ENCODE results near the gene TMEM182. TPM values are rescaled to one million over a fixed set of nuclear protein-coding genes. Genes with fewer than 3 reads are reported as not detected.
A peak's percentile ranks its signal among the peaks of the same experiment; 100 is the strongest.

The TMEM182 gene
- total RNA-seq, 4 donors from 2014 or later: 0.66 to 1.2 (median 0.80) TPM

GRCh38 chr2:102841107-102841840, 79.4 kb downstream of the TMEM182 start:
- no peak for ATAC-seq
- H3K27me3 ChIP-seq: no peaks in the 10 kb centered on the region
- H3K9me3 ChIP-seq: no peaks in the 10 kb centered on the region
- no peak for TF ChIP-seq POLR2AphosphoS5 (IDR thresholded peaks at IDR 0.05)
- TF ChIP-seq POLR2A (IDR thresholded peaks at IDR 0.05): no peak
- no peak for TF ChIP-seq EP300 (IDR thresholded peaks at IDR 0.05)
- peak in 2 of 4 experiments; percentile 5 to 51 for TF ChIP-seq CTCF (IDR thresholded peaks at IDR 0.05)
- 29 to 63% methylated on average over 3 to 4 of the region's 19 CpGs for WGBS, 2 donors (ENCODE audit: low coverage in 1 of 2)
- H3K4me1 ChIP-seq: peaks cover 0 to 5% (median 0%) of the 10 kb centered on the region in 3 donors
- no peak overlapping the region for H3K4me3 ChIP-seq
- H3K27ac ChIP-seq: no peak overlapping the region
- no peaks in the 10 kb centered on the region for H3K36me3 ChIP-seq

- no peak overlapping the region for H3K4me3 ChIP-seq
- TF ChIP-seq CTCF (IDR thresholded peaks at IDR 0.05) (no peak), POLR2AphosphoS5 (IDR thresholded peaks at IDR 0.05) (no peak), POLR2A (IDR thresholded peaks at IDR 0.05) (no peak)
- no peaks in the 10 kb centered on the region for H3K9me3 ChIP-seq
- peaks cover 6% of the 10 kb centered on the region for H3K27me3 ChIP-seq
- no peak overlapping the region for H3K27ac ChIP-seq
- H3K36me3 ChIP-seq: no peaks in the 10 kb centered on the region
- ATAC-seq: no peak
- peaks cover 0 to 12% (median 0%) of the 10 kb centered on the region in 3 donors for H3K4me1 ChIP-seq
- 39 to 75% methylated on average over 2 to 3 of the region's 4 CpGs for WGBS, 2 donors (ENCODE audit: low coverage in 1 of 2)
Measured at GRCh38 chr2:102843764-102844443, 82.1 kb downstream of the TMEM182 start.

GRCh38 chr2:102844911-102845310, 83.1 kb downstream of the TMEM182 start:
- Histone ChIP-seq H3K4me3 (no peak overlapping the region), H3K27ac (no peak overlapping the region), H3K9me3 (no peaks in the 10 kb centered on the region), H3K36me3 (no peaks in the 10 kb centered on the region), H3K27me3 (peaks cover 12% of the 10 kb centered on the region), H3K4me1 (peaks cover 0 to 10% (median 0%) of the 10 kb centered on the region in 3 donors)
- TF ChIP-seq POLR2AphosphoS5 (IDR thresholded peaks at IDR 0.05) (no peak), POLR2A (IDR thresholded peaks at IDR 0.05) (no peak), EP300 (IDR thresholded peaks at IDR 0.05) (no peak), CTCF (IDR thresholded peaks at IDR 0.05) (no peak)
- WGBS, 2 donors (ENCODE audit: low coverage in 1 of 2): 91 to 93% methylated on average over 3 of the region's 3 CpGs
- no peak for ATAC-seq

GRCh38 chr2:102848366-102848839, 86.6 kb downstream of the TMEM182 start:
- H3K4me3 ChIP-seq: peak overlapping the region in 1 of 2 donors; percentile 9
- peak; percentile 69 for ATAC-seq

More at GRCh38 chr2:102848366-102848839, 86.6 kb downstream of the TMEM182 start:
- H3K27ac ChIP-seq: no peak overlapping the region
- H3K9me3 ChIP-seq: no peaks in the 10 kb centered on the region
- no peaks in the 10 kb centered on the region for H3K36me3 ChIP-seq
- peaks cover 20% of the 10 kb centered on the region for H3K27me3 ChIP-seq
- peaks cover 0 to 9% (median 0%) of the 10 kb centered on the region in 3 donors for H3K4me1 ChIP-seq
- TF ChIP-seq EP300 (IDR thresholded peaks at IDR 0.05) (no peak), POLR2AphosphoS5 (IDR thresholded peaks at IDR 0.05) (no peak), POLR2A (IDR thresholded peaks at IDR 0.05) (no peak), CTCF (IDR thresholded peaks at IDR 0.05) (no peak)
- 0% methylated on average over 1 to 4 of the region's 12 CpGs for WGBS, 2 donors (ENCODE audit: low coverage in 1 of 2)
